HG02885 (cell line): Measurements from ENCODE around the gene CCDC27.
A peak's percentile ranks its signal among the peaks of the same experiment; 100 is the strongest.

Experiments used
- ATAC-seq: cut with Tn5 transposase; IDR thresholded peaks from one replicate; pipeline ENCODE4 v1.9.1; 2021; ENCODE audit warnings: mild to moderate bottlenecking; ENCODE audit not compliant: unreplicated experiment, poor library complexity

CCDC27 gene

GRCh38 chr1:3749512-3749911 is 2.7 kb upstream of the CCDC27 start:
- ATAC-seq = no peak

DNA sequence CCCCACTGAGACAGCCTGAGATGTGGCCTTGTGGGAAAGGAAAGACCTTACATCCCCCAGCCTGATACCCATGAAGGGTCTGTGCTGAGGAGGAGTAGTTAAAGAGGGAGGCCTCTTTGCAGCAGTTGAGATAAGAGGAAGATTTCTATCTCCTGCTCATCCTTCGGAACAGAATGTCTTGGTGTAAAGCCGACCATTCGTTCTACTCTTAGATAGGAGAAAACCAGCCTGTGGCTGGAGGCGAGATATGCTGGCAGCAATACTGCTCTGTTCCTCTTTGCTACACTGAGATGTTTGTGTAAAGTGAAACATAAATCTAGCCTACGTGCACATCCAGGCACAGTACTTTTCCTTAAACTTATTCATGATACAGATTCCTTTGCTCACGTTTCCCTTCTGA is 1.5 kb upstream of the CCDC27 start:
- ATAC-seq = no peak

- ATAC-seq = no peak
Observed at GRCh38 chr1:3753656-3754454, 1.6 kb downstream of the CCDC27 start.

DNA sequence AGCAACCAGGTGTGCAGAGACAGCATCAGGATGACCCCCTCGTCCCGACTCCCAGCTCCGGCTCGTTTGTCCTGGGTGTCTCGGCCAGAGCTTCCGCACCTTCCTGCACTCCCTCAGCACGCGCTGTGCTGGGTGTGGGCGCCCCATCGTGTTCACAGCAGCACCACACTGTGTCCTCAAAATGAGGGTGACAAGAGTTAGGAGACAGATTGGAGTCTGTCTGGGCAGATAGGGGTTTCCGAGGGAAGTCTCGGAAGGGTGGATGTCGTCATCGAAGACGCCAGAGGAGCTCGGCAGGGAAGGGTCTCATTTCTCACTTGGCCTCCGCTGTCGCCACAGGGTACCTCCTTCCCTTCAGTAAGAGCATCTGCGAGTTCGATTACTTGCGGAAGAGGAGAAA is 4.1 kb downstream of the CCDC27 start:
- no peak for ATAC-seq

DNA sequence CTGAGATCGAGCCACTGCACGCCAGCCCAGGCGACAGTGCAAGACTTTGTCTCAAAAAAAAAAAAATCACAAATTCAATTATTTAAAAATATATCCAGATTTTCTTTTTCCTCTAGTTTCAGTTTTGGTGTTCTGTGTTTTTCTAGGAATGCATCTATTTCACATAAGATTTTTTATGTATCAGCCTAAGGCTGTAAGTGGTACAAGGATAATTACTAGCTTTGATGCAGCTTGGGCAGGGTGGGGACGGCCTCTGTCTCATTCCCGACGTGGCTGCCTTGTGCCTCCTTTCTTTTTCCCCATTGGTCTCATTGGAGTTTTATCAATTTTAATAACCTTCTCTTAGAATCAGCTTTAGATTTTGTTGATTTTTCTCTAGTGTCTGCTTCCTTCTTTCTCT is 6.9 kb downstream of the CCDC27 start:
- no peak for ATAC-seq

- no peak for ATAC-seq
Observed at GRCh38 chr1:3759796-3760195, 7.5 kb downstream of the CCDC27 start.

DNA sequence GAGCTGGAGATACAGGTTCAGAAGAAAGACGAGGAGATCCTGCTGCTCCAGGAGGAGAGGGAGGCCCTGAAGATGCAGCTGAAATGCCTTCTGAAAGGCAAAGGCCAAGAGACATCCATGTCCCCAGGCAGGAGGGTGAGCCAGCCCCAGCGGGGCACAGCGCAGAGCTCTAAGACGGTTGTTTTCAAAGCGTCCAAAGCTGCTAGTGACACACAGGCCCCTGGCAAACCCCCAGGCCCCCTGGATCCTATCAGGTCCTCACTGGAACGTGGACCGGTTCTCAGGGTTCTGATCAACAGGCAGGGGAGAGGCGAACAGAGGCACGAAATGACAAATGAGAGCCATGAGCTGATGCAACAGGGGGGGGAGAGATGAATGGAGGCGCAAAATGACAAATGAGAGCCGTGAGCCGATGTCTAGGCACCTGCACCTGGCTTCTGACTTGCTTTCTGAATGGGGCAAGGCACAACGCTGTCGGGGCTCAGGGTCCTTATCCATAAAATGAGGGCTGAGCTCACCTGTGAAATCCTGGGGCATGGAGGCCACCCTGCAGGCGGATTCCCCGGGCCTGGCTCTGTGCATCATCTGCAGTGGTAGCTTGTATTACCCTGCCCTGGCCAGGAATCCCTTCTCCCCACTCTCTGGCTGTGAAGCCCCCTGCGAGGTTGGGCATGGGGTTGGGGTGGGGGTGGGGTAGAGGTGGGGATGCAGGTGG is 9.2 kb downstream of the CCDC27 start:
- ATAC-seq = no peak

DNA sequence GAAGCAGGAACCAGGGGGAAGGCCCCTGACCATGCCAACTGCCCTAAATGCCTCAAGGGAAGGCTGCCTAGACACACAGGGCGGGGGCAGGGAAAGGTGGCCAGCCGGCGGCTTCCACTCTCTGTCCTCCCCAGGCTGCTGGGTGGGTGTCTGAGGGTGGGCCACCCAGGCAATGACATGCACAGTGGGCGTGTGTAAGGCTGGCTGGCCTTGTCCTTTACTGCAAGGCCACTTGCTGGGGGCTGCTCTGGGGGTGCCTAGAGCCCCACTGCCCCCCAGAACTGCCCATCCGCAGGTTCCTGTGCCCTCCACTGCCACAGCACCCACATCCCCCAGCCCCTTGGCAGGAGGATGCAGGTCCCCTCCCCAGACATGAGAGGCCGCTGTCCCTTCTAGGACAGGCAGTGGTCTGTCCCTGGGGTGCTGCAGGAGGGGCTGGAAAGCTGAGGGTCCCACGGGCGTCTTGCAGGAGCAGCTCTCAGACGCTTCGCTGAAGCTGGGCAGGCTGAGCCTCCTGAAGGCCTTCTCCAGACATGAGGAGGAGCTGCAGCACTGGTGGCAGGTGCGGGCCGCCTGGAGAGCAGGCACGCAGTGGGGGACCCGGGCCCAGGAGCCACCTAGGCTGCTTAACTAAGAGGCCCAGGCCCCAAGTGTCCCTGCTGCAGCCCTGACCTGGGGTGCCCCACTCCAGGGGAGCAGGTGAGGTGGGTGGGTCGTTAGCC is 10.1 kb downstream of the CCDC27 start:
- no peak for ATAC-seq

DNA sequence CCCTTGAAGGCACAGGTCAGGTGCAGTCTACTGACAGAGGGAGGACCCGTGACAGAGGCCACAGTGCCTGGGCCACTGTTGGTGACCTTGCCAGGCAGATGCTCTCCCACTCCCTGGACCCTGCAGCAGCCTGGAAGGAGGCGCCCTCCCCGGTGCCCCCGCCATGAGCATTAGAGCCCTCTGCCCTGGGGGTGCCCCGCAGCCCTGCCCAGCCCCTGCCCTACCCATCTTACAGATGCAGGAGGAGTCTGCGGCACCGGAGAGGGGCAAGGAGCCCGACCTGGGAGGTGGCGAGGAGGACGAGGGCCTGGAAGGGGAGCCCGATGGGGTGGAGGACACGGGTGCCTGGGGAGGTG is 10.6 kb downstream of the CCDC27 start:
- no peak for ATAC-seq

DNA sequence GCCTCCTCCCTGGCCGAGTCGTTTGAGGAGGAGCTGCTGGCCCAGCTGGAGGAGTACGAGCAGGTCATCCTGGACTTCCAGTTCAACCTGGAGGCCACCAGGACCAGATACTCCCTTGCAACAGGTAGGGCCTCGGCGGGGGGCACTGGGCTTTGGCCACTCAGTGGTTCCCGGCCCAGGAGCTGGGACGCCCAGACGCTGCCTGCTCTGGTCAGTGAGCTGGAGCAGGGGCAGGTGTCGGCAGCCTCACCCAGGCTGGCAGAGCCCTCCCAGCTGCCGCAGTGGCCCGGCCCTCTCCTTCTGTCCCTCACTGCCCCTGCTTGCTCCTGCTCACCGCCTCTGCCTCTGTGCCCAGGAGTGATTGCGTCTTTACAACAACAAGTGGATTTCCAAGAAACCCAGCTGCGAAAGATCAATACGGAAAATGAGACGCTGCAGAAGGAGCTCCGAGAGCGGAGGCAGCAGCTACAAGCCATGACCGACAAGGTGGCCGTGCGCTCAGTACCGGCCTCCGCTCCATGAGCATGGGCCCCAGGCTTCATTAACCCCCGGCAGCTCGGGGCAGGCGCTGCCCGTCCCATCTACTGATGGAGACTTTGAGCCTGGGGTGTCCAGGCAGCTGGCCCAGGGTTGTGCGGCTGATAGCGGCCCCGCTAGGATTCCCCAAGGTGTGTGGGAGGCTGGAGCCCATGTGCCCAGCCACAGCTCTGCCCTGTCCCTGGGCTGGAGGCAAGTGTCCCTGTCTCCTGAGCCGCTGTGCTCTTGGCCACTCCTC is 11.3 kb downstream of the CCDC27 start:
- no peak for ATAC-seq

DNA sequence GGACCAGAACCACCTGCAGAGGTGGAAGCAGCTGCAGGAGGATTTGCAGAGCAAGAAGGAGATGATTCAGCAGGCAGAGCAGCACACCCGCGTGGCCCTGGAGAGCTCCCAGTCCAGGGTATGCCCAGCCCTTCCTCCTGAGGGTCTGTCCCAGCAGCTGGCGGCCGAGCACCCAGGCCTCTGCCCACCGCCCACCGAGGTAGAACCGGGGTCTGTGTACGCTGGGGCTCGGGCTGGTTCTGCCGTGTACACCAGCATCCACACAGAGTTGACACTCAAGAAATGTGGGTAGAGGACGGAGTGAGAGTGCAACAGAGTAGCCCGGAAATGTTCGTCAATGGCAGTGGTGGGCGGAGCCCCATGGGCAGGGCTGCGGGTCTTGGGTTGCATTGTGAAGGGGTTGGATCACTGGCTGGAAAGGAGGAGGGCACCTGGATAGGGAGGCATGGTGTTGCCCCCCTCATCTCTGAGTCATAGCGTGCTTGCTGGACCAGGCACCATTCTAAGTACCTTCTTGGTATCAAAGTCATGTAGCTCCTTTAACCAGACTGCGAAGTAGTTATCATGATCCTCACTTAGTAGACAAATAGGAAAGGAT is 15.2 kb downstream of the CCDC27 start:
- ATAC-seq = no peak

DNA sequence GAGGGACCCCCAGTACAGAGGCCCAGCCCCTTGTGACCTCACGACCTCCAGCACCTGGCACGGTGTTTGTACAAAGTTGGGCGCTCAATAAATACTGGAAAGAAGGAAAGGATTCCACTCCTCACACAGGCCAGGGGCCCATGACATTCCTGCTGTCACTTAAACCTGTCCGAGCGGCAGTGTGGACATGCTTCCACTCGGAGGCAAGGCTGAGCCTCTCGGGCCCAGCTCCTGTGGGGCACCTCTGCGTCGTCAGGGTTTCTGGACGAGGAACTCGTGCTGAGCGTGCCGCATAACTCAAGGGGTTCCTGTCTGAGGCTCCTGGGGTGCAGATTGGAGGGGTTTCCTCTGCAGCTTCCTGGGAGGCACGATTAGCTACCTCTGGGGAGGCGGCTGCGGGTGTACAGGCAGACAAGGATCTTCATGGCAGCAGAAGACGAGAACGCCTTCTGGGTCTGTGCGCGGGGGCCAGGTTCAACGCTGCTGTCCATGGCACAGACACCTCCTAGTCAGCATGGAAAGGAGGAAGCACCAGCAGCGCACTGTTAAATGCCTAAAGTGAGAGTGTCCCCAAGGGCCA is 16.7 kb downstream of the CCDC27 start:
- ATAC-seq = no peak

- no peak for ATAC-seq
Observed at GRCh38 chr1:3770047-3770765, 18.0 kb downstream of the CCDC27 start.

- ATAC-seq = no peak
Observed at GRCh38 chr1:3771108-3772026, 19.1 kb downstream of the CCDC27 start.

DNA sequence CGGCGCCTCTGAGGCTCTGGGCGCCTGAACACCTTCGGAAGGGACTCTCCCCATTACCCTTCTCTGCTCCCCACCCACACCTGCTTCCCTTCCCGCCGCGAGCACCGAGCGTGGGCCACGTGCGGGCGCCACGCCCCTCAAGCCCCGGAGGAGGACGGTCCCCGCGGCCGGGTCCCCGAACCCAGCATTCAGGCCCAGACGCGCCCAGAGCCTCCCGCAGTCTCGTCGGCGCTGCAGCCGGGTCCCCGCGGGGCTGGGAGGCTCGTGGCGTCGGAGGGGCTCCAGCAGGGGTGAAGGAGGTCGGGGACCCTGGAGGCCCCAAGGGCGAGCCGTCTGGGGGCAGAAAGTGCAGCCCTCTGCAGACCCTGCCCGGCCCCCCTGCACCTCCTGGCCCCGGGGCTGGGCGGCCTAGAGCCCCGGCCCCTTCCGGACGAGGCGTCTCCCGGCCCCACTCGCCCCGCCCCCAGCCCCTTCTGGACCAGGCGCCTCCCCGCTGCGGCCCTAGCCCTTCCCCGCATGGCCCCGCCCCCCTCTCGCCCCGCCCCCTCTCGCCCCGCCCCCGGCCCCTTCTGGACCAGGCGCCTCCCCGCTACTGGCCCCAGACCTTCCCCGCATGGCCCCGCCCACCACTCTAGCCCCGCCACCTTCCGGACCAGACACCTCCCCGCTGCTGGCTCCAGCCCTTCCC is 19.9 kb downstream of the CCDC27 start:
- peak; percentile 79 for ATAC-seq

DNA sequence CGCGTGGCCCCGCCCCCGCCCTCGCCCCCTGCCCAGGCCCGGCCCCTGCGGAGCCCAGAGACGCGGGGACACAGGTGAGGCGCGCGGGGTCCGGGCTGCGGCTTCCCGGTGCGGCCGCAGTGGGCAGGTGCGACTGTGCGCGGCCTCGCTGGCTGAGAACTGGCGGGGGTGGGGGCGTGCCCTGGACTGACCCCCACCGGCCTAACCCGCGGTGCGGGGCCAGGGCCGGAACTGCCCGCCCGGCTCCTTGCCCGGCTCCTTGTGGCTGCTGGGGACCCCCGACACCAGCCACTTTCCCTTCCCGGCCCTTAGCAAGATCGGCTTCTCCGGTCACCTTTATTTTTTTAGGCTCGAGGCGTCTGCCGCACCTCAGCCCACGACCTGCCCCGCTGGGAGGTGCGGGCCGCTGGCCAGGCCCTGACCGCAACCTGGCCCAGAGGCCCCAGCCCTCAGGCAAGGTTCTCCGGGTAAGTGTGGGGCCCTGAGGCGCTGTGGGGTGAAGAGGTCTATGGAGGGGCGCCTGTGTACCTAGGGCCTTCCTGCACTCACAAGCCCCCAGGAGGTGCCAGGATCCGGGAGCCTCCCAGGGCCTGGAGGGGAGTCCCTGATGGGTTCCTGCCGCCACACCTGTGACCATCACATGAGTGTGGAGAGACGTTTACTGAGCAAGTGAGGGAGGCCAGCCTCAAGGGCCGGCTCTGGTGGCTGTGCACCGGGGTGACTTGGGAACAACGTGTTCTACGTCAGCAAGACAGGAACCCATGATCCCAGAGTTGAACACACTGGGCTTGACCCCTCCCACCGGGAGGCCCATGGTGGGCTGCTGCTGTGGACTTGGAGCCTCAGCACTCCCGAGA is 20.7 kb downstream of the CCDC27 start, which contains the start of gene SMIM1:
Gene SMIM1 (plus strand): TSS at position 35 of the 857 bp plus-strand sequence. CDS start 2,625 bp downstream, outside the sequence.
- ATAC-seq = peak; percentile 2
